ENCODE measurements around the gene GSE1.

DNA sequence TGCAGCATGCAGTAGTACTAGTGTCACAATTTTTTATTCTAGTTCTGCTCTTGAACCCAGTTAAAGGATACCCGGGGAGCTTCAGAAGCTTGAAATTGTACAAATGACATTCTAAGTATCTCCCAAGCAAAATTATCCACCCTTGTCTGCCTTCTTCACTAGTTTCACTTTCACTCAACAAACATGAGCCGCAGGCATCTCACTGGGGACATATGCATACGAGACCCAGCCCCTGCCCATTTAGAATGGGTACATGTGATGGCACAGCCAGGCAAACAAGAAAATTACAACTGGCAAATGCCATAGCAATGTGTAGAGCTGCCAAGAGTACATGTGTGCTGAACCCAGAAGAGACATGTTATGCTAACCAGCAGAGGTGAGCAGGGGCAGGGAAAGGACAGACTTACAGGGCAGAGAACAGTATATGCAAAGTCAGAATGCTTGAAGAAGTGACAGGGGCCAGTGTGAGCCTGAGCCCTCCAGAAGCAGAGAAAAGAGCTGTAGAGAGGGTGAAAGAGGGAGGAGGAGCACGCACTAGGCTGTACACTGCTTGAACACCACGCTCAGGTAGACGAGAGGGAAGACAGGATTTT is 67.3 kb downstream of the GSE1 start:
- TF ChIP-seq, protein P1, sequence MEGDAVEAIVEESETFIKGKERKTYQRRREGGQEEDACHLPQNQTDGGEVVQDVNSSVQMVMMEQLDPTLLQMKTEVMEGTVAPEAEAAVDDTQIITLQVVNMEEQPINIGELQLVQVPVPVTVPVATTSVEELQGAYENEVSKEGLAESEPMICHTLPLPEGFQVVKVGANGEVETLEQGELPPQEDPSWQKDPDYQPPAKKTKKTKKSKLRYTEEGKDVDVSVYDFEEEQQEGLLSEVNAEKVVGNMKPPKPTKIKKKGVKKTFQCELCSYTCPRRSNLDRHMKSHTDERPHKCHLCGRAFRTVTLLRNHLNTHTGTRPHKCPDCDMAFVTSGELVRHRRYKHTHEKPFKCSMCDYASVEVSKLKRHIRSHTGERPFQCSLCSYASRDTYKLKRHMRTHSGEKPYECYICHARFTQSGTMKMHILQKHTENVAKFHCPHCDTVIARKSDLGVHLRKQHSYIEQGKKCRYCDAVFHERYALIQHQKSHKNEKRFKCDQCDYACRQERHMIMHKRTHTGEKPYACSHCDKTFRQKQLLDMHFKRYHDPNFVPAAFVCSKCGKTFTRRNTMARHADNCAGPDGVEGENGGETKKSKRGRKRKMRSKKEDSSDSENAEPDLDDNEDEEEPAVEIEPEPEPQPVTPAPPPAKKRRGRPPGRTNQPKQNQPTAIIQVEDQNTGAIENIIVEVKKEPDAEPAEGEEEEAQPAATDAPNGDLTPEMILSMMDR (IDR thresholded peaks at IDR 0.05; ENCODE audit: insufficient read depth, low read length) = no peak
- TF ChIP-seq GABPA (IDR thresholded peaks at IDR 0.05; ENCODE audit: low read depth) (no peak), SPI1 (IDR thresholded peaks at IDR 0.05; ENCODE audit: borderline replicate concordance, low read depth) (no peak)
- TF ChIP-seq, protein P2, sequence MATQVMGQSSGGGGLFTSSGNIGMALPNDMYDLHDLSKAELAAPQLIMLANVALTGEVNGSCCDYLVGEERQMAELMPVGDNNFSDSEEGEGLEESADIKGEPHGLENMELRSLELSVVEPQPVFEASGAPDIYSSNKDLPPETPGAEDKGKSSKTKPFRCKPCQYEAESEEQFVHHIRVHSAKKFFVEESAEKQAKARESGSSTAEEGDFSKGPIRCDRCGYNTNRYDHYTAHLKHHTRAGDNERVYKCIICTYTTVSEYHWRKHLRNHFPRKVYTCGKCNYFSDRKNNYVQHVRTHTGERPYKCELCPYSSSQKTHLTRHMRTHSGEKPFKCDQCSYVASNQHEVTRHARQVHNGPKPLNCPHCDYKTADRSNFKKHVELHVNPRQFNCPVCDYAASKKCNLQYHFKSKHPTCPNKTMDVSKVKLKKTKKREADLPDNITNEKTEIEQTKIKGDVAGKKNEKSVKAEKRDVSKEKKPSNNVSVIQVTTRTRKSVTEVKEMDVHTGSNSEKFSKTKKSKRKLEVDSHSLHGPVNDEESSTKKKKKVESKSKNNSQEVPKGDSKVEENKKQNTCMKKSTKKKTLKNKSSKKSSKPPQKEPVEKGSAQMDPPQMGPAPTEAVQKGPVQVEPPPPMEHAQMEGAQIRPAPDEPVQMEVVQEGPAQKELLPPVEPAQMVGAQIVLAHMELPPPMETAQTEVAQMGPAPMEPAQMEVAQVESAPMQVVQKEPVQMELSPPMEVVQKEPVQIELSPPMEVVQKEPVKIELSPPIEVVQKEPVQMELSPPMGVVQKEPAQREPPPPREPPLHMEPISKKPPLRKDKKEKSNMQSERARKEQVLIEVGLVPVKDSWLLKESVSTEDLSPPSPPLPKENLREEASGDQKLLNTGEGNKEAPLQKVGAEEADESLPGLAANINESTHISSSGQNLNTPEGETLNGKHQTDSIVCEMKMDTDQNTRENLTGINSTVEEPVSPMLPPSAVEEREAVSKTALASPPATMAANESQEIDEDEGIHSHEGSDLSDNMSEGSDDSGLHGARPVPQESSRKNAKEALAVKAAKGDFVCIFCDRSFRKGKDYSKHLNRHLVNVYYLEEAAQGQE (IDR thresholded peaks at IDR 0.05; ENCODE audit: insufficient replicate concordance, low read depth) = no peak

Data from HL-60 (cell line).